DOHH2 (cell line): ENCODE data around the gene RGS3.

Experiments
- H3F3A ChIP-seq: fragments of 200-600 bp; sonication (generic), shearing (Covaris generic); 2 replicates; pipeline ENCODE4 v1.6.0; 2016; ENCODE audit warnings: antibody characterized with exemption, mild to moderate bottlenecking; ENCODE audit not compliant: control insufficient read depth, insufficient read depth
- H3K27ac ChIP-seq: fragments of 200-600 bp; sonication (generic); 2 replicates; pipeline ENCODE4 v1.5.1; 2014; ENCODE audit warnings: low read depth, mild to moderate bottlenecking, low read length, moderate library complexity
- H3K27me3 ChIP-seq: fragments of 200-600 bp; sonication (generic); 2 replicates; pipeline ENCODE4 v1.6.1; 2014; ENCODE audit warnings: mild to moderate bottlenecking, low read length, mixed read lengths; ENCODE audit not compliant: control insufficient read depth
- H3K36me3 ChIP-seq: fragments of 200-600 bp; sonication (generic); 2 replicates; pipeline ENCODE4 v1.6.1; 2014; ENCODE audit warnings: mild to moderate bottlenecking, low read length, moderate library complexity, mixed read lengths; ENCODE audit not compliant: control insufficient read depth
- H3K4me1 ChIP-seq: fragments of 200-600 bp; sonication (generic); 2 replicates; pipeline ENCODE4 v1.6.1; 2014; ENCODE audit warnings: mild to moderate bottlenecking, low read length, mixed read lengths; ENCODE audit not compliant: control insufficient read depth
- H3K4me2 ChIP-seq: fragments of 200-600 bp; sonication (generic); 2 replicates; pipeline ENCODE4 v1.6.0; 2014; ENCODE audit warnings: mild to moderate bottlenecking, low read length, moderate library complexity
- H3K4me3 ChIP-seq: fragments of 200-600 bp; sonication (generic); 2 replicates; pipeline ENCODE4 v1.5.1; 2014; ENCODE audit warnings: mild to moderate bottlenecking, low read length, mixed read lengths
- H3K79me2 ChIP-seq: fragments of 200-600 bp; sonication (generic); 2 replicates; pipeline ENCODE4 v1.6.1; 2014; ENCODE audit warnings: mild to moderate bottlenecking, low read length, mixed read lengths; ENCODE audit not compliant: control insufficient read depth
- H3K9me2 ChIP-seq: fragments of 200-600 bp; sonication (generic); replicated peaks from 2 replicates; pipeline ENCODE4 v1.6.1; 2014; ENCODE audit warnings: mild to moderate bottlenecking, low read length, mixed read lengths; ENCODE audit not compliant: control insufficient read depth
- H3K9me3 ChIP-seq: fragments of 200-600 bp; sonication (generic); 2 replicates; pipeline ENCODE4 v1.6.1; 2014; ENCODE audit warnings: antibody characterized with exemption, low read length, mixed read lengths; ENCODE audit not compliant: control insufficient read depth, insufficient read depth
- H4K20me1 ChIP-seq: fragments of 200-600 bp; sonication (generic); 2 replicates; pipeline ENCODE4 v1.6.0; 2014; ENCODE audit warnings: low read depth, mild to moderate bottlenecking, antibody characterized with exemption, low read length, moderate library complexity; ENCODE audit not compliant: control insufficient read depth, insufficient read depth
- EZH2phosphoT487 ChIP-seq: fragments of 200-600 bp; sonication (generic); IDR thresholded peaks from 2 replicates; pipeline ENCODE4 v1.6.1; 2017; ENCODE audit warnings: borderline replicate concordance, mild to moderate bottlenecking, antibody characterized with exemption, low read length, moderate library complexity, mixed read lengths
- TF ChIP-seq, protein P1 (sequence below): fragments of 200-600 bp; sonication (generic); IDR thresholded peaks from one replicate; pipeline ENCODE4 v1.5.1; 2014; ENCODE audit warnings: antibody characterized with exemption, mild to moderate bottlenecking, low read depth, low read length; ENCODE audit not compliant: poor library complexity, severe bottlenecking

The RGS3 gene

GRCh38 chr9:113537229-113537810 lies 73.8 kb downstream of the RGS3 start:
- Histone ChIP-seq H3K9me3 (no peaks in the 10 kb centered on the region), H3K79me2 (no peaks in the 10 kb centered on the region), H3K27me3 (no peaks in the 10 kb centered on the region), H3K4me3 (no peak overlapping the region), H3K36me3 (no peaks in the 10 kb centered on the region), H4K20me1 (no peaks in the 10 kb centered on the region), H3K9me2 (no peaks in the 10 kb centered on the region), H3K27ac (no peak overlapping the region), H3K4me2 (no peak overlapping the region), H3K4me1 (peaks cover 8% of the 10 kb centered on the region), H3F3A (no peaks in the 10 kb centered on the region)
- TF ChIP-seq EZH2phosphoT487: no peak
- TF ChIP-seq, protein P1, sequence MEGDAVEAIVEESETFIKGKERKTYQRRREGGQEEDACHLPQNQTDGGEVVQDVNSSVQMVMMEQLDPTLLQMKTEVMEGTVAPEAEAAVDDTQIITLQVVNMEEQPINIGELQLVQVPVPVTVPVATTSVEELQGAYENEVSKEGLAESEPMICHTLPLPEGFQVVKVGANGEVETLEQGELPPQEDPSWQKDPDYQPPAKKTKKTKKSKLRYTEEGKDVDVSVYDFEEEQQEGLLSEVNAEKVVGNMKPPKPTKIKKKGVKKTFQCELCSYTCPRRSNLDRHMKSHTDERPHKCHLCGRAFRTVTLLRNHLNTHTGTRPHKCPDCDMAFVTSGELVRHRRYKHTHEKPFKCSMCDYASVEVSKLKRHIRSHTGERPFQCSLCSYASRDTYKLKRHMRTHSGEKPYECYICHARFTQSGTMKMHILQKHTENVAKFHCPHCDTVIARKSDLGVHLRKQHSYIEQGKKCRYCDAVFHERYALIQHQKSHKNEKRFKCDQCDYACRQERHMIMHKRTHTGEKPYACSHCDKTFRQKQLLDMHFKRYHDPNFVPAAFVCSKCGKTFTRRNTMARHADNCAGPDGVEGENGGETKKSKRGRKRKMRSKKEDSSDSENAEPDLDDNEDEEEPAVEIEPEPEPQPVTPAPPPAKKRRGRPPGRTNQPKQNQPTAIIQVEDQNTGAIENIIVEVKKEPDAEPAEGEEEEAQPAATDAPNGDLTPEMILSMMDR: no peak

- TF ChIP-seq, protein P1: no peak
- no peak for TF ChIP-seq EZH2phosphoT487
Observed at GRCh38 chr9:113538131-113538530, 74.6 kb downstream of the RGS3 start.

DNA sequence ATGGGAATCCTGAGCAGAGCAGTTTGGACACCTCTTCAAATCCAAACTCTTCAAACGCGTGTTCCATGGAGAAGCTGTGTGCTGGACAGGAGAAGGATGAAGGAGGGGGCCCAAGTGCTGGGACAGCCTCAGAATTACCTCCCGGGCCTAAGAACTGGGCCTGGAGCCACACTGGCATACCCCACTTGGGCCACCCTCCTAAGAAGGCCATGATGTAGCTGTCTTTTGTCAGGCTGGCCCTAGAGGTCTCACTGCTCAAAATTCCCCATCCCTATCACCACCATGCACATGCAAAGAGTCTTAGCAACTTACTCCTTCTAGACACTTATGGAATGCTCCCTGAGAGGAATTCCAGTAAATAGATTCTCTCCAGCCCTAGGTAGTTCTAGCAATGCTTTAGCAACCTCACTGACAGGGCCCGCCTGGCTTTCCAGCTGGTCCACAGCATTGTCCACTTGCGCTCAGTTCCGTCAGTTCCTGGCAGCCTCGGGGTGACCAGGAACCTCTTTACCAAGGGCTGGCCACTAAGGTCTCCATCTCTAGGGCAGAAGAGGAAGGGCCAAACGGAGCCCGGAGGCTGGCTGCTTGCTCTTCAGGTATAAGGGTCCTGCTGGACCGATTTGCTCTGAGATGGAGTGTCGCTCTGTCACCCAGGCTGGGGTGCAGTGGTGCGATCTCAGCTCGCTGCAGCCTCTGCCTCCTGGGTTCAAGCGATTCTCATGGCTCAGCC lies 75.3 kb downstream of the RGS3 start:
- no peaks in the 10 kb centered on the region for H4K20me1 ChIP-seq
- no peaks in the 10 kb centered on the region for H3K9me2 ChIP-seq
- H3K4me1 ChIP-seq: peaks cover 8% of the 10 kb centered on the region
- H3K4me3 ChIP-seq: no peak overlapping the region
- no peaks in the 10 kb centered on the region for H3K79me2 ChIP-seq
- no peaks in the 10 kb centered on the region for H3K27me3 ChIP-seq
- no peak overlapping the region for H3K27ac ChIP-seq
- H3K4me2 ChIP-seq: no peak overlapping the region
- H3K9me3 ChIP-seq: no peaks in the 10 kb centered on the region
- no peak for TF ChIP-seq EZH2phosphoT487
- TF ChIP-seq, protein P1: no peak
- no peaks in the 10 kb centered on the region for H3K36me3 ChIP-seq
- H3F3A ChIP-seq: no peaks in the 10 kb centered on the region

More at GRCh38 chr9:113538131-113538530, 74.6 kb downstream of the RGS3 start:
- no peak overlapping the region for H3K27ac ChIP-seq
- H3K4me2 ChIP-seq: no peak overlapping the region
- no peaks in the 10 kb centered on the region for H4K20me1 ChIP-seq
- no peaks in the 10 kb centered on the region for H3K9me2 ChIP-seq
- no peak overlapping the region for H3K4me3 ChIP-seq
- no peaks in the 10 kb centered on the region for H3K79me2 ChIP-seq
- H3K27me3 ChIP-seq: no peaks in the 10 kb centered on the region
- H3K4me1 ChIP-seq: peaks cover 8% of the 10 kb centered on the region
- no peaks in the 10 kb centered on the region for H3K36me3 ChIP-seq
- H3F3A ChIP-seq: no peaks in the 10 kb centered on the region
- H3K9me3 ChIP-seq: no peaks in the 10 kb centered on the region
